ENCODE data around the gene PTPRQ. TPM values are rescaled to one million over a fixed set of nuclear protein-coding genes. Genes with fewer than 3 reads are reported as not detected.

Gene PTPRQ
- total RNA-seq, 1 donor from 2014 or later = not detected

- H3K4me3 ChIP-seq (ENCODE audit: low read depth, low read length) = no peak overlapping the region
- no peak for TF ChIP-seq CTCF (conservative IDR thresholded peaks at IDR 0.05; ENCODE audit: low read depth, low read length)
- no peak for DNase-seq (ENCODE audit: low read depth)
These were observed 69.2 kb downstream of the PTPRQ start for GRCh38 chr12:80513211-80513610.

GRCh38 chr12:80517655-80518054 lies 73.6 kb downstream of the PTPRQ start:
- TF ChIP-seq CTCF (conservative IDR thresholded peaks at IDR 0.05; ENCODE audit: low read depth, low read length) = no peak
- DNase-seq (ENCODE audit: low read depth) = no peak
- H3K4me3 ChIP-seq (ENCODE audit: low read depth, low read length) = no peak overlapping the region

- no peak overlapping the region for H3K4me3 ChIP-seq (ENCODE audit: low read depth, low read length)
- DNase-seq (ENCODE audit: low read depth) = no peak
- no peak for TF ChIP-seq CTCF (conservative IDR thresholded peaks at IDR 0.05; ENCODE audit: low read depth, low read length)
These were observed 87.6 kb downstream of the PTPRQ start for GRCh38 chr12:80531646-80532045.

GRCh38 chr12:80539029-80539428 lies 95.0 kb downstream of the PTPRQ start:
- no peak for DNase-seq (ENCODE audit: low read depth)
- no peak for TF ChIP-seq CTCF (conservative IDR thresholded peaks at IDR 0.05; ENCODE audit: low read depth, low read length)
- H3K4me3 ChIP-seq (ENCODE audit: low read depth, low read length) = no peak overlapping the region

DNA sequence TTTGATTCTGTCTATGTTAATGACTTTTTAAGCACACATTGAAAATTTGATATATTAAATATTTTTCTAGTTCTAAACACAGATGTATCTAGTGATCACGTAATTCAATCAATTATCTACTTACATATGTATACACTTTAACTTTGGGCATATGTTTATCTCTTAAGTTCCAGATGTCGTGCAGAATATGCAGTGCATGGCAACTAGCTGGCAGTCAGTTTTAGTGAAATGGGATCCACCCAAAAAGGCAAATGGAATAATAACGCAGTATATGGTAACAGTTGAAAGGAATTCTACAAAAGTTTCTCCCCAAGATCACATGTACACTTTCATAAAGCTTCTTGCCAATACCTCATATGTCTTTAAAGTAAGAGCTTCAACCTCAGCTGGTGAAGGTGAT lies 105.3 kb downstream of the PTPRQ start:
- no peak for TF ChIP-seq CTCF (conservative IDR thresholded peaks at IDR 0.05; ENCODE audit: low read depth, low read length)
- no peak for DNase-seq (ENCODE audit: low read depth)
- no peak overlapping the region for H3K4me3 ChIP-seq (ENCODE audit: low read depth, low read length)

DNA sequence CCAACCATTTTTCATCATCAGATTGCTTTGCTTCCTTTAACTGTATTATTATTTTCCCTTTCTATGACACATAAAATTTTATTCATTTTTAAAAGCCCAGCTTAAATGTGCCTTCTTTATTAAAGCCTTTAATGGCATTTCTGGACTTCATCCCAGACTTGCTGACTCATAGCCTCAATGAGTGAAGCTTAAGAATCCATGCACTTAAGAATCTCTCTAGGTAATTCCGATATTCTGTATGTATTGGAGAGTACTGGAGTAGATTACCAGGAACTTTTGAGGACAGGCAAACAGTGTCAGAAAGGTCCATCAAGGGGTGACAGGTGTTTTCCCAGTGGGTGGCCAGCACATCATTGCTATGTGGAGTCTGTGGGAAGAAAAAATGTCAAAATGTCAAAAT lies 107.9 kb downstream of the PTPRQ start:
- peak; percentile 42 for DNase-seq (ENCODE audit: low read depth)
- no peak overlapping the region for H3K4me3 ChIP-seq (ENCODE audit: low read depth, low read length)
- no peak for TF ChIP-seq CTCF (conservative IDR thresholded peaks at IDR 0.05; ENCODE audit: low read depth, low read length)

GRCh38 chr12:80553316-80553715 lies 109.3 kb downstream of the PTPRQ start:
- H3K4me3 ChIP-seq (ENCODE audit: low read depth, low read length) = no peak overlapping the region
- DNase-seq (ENCODE audit: low read depth) = peak; percentile 19
- TF ChIP-seq CTCF (conservative IDR thresholded peaks at IDR 0.05; ENCODE audit: low read depth, low read length) = no peak
